ENCODE data around the gene C6orf136. TPM values are rescaled to one million over a fixed set of nuclear protein-coding genes. Genes with fewer than 3 reads are reported as not detected.

C6orf136 gene
- total and polyA plus RNA-seq, 9 of the 15 experiments (the other 6 are each of a cell fraction or from before 2014, with no cell fraction given), result 14.1 to 63.1 (median 18.4) TPM

DNA sequence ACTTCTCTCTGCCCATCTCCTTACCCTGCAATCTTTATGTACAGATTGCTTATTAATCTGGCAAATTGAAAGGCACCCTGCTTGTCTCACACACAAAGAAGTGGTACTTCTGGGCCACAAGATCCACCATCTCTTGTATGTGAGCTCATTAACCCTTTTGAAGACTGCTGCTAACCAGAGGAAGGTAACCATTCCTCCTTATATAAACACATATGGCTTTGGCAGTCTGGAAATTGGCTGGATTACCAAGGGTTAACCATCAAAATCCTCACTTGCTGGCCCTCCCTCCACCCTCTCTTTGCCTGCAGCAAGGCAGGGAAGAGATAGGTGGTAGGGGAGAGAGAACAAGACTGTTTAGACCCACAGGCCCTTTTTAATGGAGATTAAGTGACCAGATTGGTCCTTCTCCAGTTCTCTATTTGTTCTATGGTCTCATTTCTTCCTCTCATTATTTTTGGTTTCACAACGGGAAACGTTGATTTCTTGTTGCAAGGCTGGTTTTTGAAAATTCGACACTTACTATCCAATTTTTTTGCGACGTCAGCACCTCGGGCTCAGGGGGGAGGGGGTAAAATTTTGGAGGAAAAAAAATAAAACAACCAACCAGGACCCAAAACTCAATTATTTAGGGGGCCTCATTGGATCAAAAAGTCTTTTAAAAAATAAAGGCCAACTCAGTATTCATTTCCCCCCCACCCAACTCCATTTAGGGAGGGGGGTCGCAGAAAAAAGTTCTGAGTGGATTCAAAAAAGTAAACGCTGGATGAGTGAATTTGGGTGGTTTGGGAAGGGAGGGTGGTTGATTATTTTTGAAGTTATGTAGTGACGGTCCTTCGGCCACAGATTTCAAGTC lies 30.7 kb upstream of the C6orf136 start (continued):
- TF ChIP-seq, protein P1, sequence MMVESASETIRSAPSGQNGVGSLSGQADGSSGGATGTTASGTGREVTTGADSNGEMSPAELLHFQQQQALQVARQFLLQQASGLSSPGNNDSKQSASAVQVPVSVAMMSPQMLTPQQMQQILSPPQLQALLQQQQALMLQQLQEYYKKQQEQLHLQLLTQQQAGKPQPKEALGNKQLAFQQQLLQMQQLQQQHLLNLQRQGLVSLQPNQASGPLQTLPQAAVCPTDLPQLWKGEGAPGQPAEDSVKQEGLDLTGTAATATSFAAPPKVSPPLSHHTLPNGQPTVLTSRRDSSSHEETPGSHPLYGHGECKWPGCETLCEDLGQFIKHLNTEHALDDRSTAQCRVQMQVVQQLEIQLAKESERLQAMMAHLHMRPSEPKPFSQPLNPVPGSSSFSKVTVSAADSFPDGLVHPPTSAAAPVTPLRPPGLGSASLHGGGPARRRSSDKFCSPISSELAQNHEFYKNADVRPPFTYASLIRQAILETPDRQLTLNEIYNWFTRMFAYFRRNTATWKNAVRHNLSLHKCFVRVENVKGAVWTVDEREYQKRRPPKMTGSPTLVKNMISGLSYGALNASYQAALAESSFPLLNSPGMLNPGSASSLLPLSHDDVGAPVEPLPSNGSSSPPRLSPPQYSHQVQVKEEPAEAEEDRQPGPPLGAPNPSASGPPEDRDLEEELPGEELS (CRISPR knock-in tag; IDR thresholded peaks at IDR 0.05; ENCODE audit: borderline replicate concordance), result no peak; the same call in 1 of the 2 replicates
- TF ChIP-seq CHD2 (IDR thresholded peaks at IDR 0.05; ENCODE audit: low read depth, low read length), result peak; percentile 38; the same call in 1 of the 2 replicates
- TF ChIP-seq SNIP1 (IDR thresholded peaks at IDR 0.05; ENCODE audit: low read depth), result 0 out of 2 replicates have a peak, but pooled peaks have one; percentile 5
- TF ChIP-seq MCM3 (IDR thresholded peaks at IDR 0.05), result no peak
- no peak for TF ChIP-seq ZZZ3 (IDR thresholded peaks at IDR 0.05)
- peak; percentile 31; the same call in 1 of the 2 replicates for TF ChIP-seq ZNF644 (tag; IDR thresholded peaks at IDR 0.05; ENCODE audit: low read depth)
- no peak for TF ChIP-seq PHB2 (IDR thresholded peaks at IDR 0.05; ENCODE audit: low read depth)
- TF ChIP-seq ZNF583 (CRISPR knock-in tag; IDR thresholded peaks at IDR 0.05), result no peak
- TF ChIP-seq, protein P2, sequence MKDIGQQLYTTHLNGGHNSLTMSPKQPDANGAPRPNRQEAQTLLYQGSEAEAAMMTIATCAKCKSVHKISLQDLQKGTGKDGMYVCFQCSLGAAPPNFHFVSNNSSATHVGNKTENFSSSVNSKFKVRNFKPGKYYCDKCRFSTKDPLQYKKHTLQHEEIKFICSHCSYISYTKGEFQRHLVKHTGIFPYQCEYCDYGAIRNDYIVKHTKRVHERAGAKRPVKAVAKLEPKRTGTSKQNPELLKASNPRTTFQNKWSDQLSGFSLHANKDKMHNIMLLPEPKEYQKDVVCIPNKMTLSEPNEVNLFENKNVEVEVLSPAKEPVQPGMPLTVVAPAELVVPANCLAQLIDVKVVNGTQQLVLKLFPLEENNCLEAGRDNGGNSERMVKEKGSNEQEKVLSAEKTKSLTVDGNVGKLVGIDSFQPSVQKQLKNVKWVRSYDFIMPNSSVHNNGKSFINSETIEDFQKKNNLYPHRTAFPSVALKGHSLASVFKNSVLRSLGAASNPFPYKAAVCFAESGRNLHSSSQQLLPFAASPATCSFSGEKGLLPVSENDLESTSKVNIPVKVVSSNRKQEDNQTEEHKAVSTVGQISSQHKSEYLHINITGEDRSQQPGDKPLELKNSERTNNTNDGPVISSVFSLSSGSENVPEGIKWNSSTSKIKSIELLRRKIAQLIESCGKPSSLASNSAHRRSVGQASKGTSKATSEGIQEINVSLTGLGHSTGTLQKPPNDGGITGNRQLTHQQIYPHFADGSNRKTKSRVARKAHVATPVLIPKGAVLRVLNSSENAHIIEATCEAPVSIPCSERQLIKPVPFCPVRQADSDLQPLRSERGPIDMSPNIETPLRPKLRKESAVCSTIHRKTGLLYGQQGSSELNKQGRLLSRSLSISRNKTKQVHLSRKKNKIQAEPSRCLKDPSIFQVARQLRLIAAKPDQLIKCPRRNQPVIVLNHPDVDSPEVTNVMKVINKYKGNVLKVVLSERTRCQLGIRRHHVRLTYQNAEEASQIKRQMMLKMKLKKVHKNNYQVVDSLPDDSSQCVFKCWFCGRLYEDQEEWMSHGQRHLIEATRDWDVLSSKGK (CRISPR knock-in tag; IDR thresholded peaks at IDR 0.05), result no peak
- no peak for TF ChIP-seq SMAD4 (CRISPR knock-in tag; conservative IDR thresholded peaks at IDR 0.05)
- TF ChIP-seq ZC3H11A (IDR thresholded peaks at IDR 0.05; ENCODE audit: low read depth, low read length), result no peak
- 0 out of 2 replicates have a peak, but pooled peaks have one; percentile 35 for TF ChIP-seq TEAD4 (IDR thresholded peaks at IDR 0.05; ENCODE audit: low read length)
- TF ChIP-seq TEAD4 (CRISPR knock-in tag; IDR thresholded peaks at IDR 0.05; ENCODE audit: borderline replicate concordance), result no peak
- no peak for TF ChIP-seq ETV6 (IDR thresholded peaks at IDR 0.05; ENCODE audit: borderline replicate concordance in 1 of 2, low read depth in 2 of 2, low read length in 1 of 2)
- peak; percentile 61; the same call in 1 of the 2 replicates for TF ChIP-seq ETV6 (CRISPR knock-in tag; IDR thresholded peaks at IDR 0.05; ENCODE audit: borderline replicate concordance)
- no peak for TF ChIP-seq ZNF347 (CRISPR knock-in tag; IDR thresholded peaks at IDR 0.05; ENCODE audit: low read depth)
- TF ChIP-seq BDP1 (IDR thresholded peaks at IDR 0.05; ENCODE audit: insufficient read depth, insufficient read length), result no peak
- no peak for TF ChIP-seq CXXC5 (CRISPR knock-in tag; IDR thresholded peaks at IDR 0.05)
- no peak; the same call in 1 of the 2 replicates for TF ChIP-seq HES1 (IDR thresholded peaks at IDR 0.05; ENCODE audit: low read depth)
- TF ChIP-seq MAFG (tag; conservative IDR thresholded peaks at IDR 0.05), result peak; percentile 96
- TF ChIP-seq MCM5 (IDR thresholded peaks at IDR 0.05; ENCODE audit: low read depth), result no peak
- TF ChIP-seq NBN (IDR thresholded peaks at IDR 0.05; ENCODE audit: low read depth), result peak; percentile 19; the same call in 1 of the 2 replicates
- TF ChIP-seq MEF2A (IDR thresholded peaks at IDR 0.05; ENCODE audit: control insufficient read depth, low read depth, low read length), result no peak
- TF ChIP-seq KAT2B (IDR thresholded peaks at IDR 0.05; ENCODE audit: low read depth, low read length), result no peak

All from K562 (cell line).